ENCODE measurements around the gene SIAH1.
"Not testable (repeated sequence)": the region's sequence is repeated elsewhere in the genome, so short reads cannot be mapped to it uniquely, and the experiment has no call there.

SIAH1 gene

DNA sequence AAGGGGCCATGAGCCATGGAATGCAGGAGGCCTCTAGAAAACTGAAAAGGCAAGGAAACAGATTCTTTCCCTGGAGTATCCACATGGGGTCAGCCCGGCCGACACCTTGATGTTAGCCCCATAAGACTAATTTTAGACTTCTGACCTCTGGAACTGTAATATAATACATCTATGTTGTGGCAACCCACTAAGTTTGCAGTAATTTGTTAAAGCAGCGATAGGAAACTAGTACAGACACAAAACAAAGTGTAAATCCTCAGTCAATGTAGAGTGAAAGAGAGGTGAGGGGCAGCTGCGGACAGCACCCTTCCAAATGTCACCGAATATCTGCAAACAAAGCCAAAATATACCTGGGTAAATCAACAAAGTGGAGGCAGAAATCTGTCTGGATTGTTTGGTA lies 7.2 kb upstream of the SIAH1 start:
- DNase-seq: no peak

GRCh38 chr16:48386559-48387312 lies 1.5 kb upstream of the SIAH1 start:
- DNase-seq: no peak

DNA sequence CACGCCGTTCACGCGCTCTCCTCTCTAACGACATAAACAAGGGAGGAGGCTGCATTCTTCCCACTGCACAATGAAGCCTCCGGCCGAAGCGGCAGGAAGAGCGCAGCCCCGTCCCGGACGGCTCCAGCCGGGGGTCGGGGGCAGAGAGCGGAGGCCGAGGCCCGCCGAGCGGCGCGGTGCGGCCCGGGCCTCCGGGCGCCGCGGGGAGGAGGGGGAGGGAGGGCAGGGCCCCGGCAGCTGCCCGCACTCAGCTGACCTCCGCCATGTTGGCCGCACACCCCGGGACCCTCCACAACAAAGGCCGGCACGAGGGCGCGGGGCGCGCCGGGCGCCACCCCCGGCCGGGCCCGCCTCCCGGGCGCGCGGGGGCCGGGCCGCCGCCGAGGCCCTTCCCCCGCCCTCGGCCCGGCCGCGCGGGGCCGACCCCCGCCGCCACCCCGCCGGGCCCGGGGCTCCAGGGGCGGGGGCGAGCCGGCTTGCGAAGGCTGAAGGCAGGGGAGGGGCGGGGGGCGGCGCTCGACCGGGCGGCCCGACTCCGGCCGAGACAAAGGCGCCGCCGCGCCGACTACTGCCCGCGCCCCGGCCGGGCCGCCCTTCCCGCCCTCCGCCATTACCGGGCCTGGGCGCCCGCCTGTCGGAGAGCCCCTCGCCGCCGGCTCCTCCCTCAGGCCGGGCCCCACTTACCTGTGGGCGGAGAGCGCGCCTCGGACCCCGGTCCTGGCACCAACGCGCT lies 527 bp downstream of the SIAH1 start:
- peak; percentile 16 to 55 for DNase-seq

DNA sequence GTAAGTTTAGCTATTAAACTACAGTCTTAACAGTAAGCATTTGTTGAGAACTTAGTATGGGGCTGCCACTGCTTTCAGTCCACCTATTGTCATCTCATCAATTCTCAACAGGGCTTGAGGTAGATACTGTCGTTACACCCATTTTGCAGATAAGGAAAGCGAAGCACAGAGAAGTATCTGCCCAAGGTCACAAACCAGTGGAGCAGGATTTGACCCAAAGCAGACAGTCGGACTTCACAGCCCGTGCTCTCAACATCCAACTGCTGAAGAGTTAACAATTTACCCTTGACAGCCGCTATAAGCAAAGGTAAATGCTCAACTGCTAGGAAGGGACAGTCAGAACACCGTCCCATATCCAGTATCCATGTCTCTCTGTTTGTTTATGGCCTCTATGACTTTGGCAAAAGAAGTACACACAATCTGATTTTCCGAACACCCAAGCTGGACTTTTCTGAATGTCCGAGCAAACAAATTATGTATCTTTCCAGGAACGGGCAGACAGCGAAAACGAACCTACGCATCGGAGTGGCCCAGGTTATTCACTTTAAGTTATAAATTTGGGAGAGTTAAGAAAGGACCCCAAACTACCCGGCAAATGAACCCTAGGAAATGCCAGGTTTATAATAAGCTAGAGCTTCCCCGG lies 1.2 kb downstream of the SIAH1 start:
- no peak for DNase-seq

- no peak for DNase-seq
Observed at GRCh38 chr16:48383009-48383876, 2.0 kb downstream of the SIAH1 start.

DNA sequence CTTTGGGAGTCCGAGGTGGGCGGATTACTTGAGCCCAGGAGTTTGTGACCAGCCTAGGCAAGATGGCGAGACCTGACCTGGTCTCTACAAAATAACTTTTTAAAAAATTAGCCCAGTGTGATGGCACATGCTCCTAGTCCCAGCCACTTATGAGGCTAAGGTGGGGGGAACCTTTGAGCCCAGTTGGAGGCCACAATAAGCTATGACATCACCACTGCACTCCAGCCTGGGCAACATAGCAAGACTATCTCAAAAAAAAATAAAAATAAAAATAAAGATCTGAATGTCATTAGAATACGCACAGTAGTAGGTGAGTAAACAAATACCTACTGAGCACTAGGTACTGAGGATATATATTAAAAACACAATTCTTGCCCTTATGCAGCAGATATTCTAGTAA lies 3.1 kb downstream of the SIAH1 start:
- no peak for DNase-seq

GRCh38 chr16:48381201-48381600 lies 4.0 kb downstream of the SIAH1 start:
- DNase-seq: no peak

DNA sequence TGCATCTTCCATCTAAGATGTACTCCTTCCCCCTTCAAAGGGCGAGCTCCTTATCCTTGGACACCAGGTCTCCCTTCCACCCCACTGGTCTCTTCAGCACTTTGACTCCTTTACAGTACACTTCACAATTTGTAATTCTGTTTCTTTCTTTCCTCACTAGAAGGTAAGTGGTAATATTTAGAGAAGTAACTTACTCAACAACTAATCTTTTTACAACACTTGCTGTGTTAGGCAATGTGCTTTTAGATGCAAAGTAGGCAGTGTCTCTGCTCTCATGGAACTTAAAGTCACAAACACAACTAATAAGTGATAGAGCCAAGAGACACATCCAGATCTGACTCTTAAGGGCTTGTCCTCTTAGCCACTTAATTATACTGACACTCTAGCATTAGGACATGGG lies 6.4 kb downstream of the SIAH1 start:
- no peak for DNase-seq

DNA sequence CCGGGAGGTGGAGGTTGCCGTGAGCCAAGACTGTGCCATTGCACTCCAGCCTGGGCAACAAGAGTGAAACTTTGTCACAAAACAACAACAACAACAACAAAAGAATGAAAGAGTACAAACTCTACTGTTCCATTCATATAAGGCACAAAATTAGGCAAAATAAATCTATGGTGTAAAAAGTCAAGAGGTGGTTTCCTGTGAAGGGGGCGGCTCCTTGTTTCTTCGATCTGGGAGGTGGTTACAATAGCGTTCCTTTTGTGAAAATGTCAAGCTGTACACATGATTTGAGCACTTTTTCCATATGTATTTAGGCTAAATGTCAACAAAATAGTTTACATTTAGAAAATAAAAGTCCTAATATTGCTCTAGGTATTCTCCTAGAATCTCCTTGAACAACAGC lies 6.9 kb downstream of the SIAH1 start:
- no peak for DNase-seq

GRCh38 chr16:48377301-48377700 lies 7.9 kb downstream of the SIAH1 start:
- not testable (repeated sequence) for DNase-seq

DNA sequence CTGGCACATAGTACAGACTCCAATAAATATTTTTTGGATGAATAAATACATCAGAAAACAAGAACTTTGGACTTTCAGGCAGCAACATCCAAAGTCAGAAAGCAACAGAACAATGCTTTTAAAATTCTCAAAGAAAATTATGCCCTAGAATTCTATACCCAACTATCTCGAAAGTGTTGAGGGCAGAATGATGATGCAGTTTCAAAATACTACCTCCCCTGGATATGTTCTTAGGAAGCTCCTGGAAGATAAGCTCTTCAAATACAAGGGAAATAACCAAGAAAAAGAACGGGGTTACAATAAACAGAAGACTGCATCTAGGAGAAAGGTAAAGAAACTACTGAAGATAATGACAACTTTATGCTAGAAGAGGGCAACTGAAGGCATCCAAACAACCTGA lies 11.0 kb downstream of the SIAH1 start:
- DNase-seq: no peak

- DNase-seq: no peak
Observed at GRCh38 chr16:48373258-48374029, 11.8 kb downstream of the SIAH1 start.

DNA sequence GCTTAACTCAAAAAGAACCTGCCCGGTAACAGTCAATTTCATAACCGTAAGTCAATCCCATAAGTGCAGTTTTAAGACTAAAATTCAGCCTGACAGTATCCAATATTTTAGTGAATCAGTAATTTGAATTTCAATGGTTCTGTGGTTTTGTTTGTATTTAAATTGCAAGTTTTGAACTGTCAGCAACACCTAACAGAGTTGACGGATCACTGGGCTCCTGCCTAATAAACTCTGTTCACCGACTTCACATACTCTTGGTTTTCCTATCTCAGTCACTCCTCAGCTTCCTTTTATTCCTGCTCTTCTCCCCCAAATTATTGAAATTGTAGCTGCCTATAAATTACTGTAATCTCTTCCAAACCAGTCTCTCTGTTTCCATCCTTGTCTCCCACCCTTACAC lies 12.5 kb downstream of the SIAH1 start:
- no peak for DNase-seq

DNA sequence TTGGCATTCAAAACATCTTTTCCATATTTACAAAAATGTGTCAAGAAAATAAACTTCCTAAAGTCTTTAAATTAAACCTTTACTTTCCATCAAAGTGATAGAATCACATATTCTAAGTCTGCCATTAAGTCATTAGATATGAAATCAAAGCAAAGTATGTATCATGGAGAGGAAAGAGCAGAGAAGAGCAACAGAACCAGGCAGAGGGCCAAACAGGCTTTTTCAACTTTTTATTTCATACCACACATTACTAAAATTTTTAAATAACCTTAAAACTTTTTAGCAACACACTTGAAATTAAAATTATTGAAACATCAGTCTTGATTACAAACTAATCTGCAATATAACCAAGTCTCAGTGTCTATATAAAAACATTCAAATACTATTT lies 13.8 kb downstream of the SIAH1 start:
- DNase-seq: no peak

DNA sequence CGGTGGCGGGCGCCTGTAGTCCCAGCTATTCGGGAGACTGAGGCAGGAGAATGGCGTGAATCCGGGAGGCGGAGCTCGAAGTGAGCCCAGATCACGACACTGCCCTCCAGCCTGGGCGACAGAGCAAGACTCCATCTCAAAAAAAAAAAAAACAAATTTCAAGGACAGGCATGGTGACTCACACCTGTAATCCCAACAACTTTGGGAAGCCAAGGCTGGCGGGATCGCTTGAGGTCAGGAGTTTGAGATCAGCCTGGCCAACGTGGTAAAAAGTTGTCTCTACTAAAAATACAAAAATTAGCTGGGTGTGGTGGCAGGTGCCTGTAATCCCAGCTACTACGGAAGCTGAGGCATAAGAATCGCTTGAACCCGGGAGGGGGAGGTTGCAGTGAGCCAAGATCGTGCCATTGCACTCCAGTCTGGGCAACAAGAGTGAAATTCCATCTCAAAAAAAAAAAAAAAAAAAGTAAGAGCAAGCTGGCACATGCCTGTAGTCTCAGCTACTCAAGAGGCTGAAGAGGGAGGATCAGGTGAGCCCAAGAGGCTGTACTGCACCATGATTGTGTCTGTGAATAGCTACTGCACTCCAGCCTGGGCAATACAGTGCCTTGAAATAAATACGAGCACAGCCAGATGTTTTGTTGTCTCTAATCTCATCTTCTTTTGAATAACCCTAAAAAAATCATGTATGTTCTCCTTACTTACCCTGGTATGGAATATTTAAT lies 14.4 kb downstream of the SIAH1 start:
- not testable (repeated sequence) for DNase-seq

- DNase-seq: no peak
Observed at GRCh38 chr16:48370229-48370628, 15.0 kb downstream of the SIAH1 start.

- DNase-seq: no peak
Observed at GRCh38 chr16:48369765-48370164, 15.4 kb downstream of the SIAH1 start.

DNA sequence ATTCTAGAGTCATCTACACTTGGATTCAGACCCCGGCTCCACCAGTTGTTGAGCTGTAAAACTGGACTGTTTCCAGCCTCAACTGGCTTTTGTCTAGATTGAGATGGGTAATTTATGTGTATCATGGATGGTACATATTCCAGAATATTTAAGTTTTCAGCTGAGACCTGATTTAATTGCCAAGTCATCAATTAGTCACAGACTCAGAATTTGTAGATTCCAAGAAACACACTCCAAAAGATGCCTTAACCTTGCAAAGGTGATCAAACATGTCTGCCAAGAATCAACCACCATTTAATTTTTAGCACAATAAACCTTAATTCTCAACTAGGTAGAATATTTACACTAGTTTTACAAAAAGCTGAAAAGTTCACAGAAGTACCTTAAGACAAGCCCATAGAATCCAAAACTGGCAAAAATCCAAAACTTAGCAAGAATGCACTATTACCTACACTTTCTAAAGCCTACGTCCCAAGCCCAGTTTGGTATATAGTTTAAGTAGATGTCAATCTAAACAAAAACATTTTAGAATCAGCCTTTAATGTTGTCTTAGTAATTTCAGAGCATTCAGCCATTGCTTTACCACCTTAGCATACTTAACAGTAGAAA lies 17.7 kb downstream of the SIAH1 start:
- DNase-seq: no peak

DNA sequence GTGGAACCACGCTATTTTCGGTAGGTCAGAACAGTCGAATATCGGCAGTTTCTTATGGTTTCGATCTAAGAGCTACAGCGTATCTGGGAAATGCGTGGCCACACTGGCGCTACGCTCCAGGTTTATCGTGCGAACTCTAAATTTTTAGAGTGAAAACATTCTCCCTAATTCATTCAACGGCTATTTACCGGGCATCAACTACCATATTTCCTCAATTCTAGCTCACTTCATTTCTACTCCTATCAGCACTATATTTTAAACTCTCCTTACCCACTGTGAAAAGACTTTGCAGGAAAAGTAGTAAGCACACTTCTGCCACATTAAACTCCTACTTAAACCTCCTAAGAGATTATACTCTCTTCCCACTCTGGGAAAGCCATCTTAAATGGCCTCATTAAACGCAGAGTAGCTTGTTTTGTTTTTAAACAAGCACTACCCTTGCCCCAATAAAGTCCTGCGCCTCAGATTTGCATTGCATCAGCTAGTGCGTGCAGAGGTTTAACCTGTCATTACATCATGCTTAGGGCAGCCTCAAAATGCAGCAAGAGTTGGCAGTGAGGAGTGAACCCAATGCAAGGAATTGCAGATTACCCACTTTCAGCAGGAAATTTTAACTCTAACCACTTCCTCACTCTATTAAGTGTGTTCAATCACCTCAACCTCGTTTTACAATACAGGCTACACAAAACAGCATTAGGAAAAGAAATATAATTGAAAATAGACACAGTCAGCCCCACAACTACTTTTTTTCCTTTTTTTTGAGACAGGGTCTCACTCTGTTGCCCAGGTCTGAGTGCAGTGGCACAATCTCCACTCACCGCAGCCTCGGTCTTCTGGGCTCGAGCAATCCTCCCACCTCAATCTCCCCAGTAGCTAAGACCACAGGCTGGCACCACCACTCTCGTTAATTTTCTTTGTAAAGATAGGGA lies 18.8 kb downstream of the SIAH1 start:
- DNase-seq: peak; percentile 68 to 72

DNA sequence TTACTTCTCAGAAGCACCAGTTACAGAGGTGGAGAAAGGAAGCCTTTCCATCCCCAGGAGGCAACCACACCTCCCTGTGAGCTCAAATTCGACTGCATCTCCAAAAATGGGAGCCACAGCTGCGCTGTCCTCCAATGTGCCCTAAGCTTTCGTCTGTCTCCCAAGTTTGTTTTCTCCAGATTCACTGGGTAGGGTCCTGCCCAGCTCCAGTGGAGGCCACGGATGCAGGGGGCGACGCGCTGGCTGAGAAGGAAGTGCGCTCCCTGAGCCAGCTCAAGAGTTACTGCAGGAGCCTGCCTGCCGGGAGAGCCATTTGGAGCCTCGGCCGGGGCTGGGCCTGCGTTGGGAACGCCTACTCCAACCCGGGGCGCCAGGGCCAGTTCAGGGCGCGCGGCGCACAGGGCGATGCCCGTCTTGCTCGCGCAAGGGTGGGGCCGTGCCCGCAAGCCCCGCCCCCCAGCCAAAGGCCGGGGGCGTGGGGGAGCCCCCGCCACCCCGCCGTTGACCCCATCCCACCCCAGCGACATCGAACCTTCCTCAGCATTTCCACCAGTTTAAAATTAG lies 19.5 kb downstream of the SIAH1 start:
- peak; percentile 78 to 83 for DNase-seq
